Measurements from ENCODE around the gene CCDC146.
A peak's percentile ranks its signal among the peaks of the same experiment; 100 is the strongest.

Gene CCDC146

DNA sequence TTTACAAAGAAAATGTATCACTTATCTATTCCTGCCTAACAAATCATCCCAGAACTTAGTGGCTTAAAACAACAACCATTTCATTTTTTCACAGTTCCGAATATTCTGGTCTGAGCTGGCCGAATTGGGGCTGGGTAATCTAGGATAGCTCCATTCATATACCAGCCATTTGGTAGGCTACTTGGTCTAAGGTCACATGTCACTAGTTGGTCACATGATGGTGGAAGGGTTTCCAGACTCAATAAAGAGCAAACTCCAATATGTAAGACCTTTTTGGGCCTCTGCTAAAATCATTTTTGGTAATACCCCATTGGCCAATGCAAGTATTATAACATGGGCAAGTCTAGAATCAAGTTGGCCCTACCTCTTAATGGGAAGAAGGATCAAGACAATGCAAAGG lies 132.5 kb downstream of the CCDC146 start:
- peak overlapping the region in 2 of 3 experiments; percentile 51 to 57 for H3K27ac Mint-ChIP-seq
- TF ChIP-seq, protein P1, sequence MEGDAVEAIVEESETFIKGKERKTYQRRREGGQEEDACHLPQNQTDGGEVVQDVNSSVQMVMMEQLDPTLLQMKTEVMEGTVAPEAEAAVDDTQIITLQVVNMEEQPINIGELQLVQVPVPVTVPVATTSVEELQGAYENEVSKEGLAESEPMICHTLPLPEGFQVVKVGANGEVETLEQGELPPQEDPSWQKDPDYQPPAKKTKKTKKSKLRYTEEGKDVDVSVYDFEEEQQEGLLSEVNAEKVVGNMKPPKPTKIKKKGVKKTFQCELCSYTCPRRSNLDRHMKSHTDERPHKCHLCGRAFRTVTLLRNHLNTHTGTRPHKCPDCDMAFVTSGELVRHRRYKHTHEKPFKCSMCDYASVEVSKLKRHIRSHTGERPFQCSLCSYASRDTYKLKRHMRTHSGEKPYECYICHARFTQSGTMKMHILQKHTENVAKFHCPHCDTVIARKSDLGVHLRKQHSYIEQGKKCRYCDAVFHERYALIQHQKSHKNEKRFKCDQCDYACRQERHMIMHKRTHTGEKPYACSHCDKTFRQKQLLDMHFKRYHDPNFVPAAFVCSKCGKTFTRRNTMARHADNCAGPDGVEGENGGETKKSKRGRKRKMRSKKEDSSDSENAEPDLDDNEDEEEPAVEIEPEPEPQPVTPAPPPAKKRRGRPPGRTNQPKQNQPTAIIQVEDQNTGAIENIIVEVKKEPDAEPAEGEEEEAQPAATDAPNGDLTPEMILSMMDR (IDR thresholded peaks at IDR 0.05; ENCODE audit: unreplicated experiment in 3 of 3): no peak

DNA sequence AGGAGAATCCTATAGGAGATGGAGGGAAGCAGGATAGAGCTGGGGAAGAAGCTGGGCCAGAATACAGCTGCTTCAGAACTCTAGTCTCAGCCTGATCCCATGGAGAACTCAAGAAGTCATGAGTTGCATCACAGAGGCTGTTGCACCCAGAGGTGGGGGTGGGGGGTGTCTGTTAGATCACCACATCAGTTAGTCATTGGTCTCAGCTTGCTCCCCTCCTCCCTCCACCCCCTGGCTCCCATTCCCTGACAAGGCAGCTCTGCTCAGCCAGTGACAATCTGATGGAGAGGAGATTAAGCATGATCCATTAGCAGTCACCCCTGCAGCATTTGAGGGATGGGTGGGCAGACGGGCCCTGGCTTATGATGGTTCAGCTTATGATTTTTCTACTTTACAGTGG lies 135.6 kb downstream of the CCDC146 start:
- Mint-ChIP-seq H3K4me1 (peaks cover 29% of the 10 kb centered on the region), H3K27ac (peak overlapping the region in 2 of 3 experiments; percentile 4 to 73), H3K9me3 (peaks cover 3% of the 10 kb centered on the region), H3K4me3 (no peak overlapping the region), H3K36me3 (ENCODE audit: low read depth) (peaks cover 12% of the 10 kb centered on the region), H3K27me3 (ENCODE audit: low read depth) (no peaks in the 10 kb centered on the region)
- TF ChIP-seq, protein P1 (IDR thresholded peaks at IDR 0.05; ENCODE audit: unreplicated experiment in 3 of 3): no peak

More for the DNA sequence above, 132.5 kb downstream of the CCDC146 start:
- peaks cover 28% of the 10 kb centered on the region for H3K4me1 Mint-ChIP-seq
- H3K27me3 Mint-ChIP-seq (ENCODE audit: low read depth): peaks cover 4% of the 10 kb centered on the region
- no peak overlapping the region for H3K4me3 Mint-ChIP-seq
- peaks cover 5% of the 10 kb centered on the region for H3K36me3 Mint-ChIP-seq (ENCODE audit: low read depth)
- no peaks in the 10 kb centered on the region for H3K9me3 Mint-ChIP-seq

DNA sequence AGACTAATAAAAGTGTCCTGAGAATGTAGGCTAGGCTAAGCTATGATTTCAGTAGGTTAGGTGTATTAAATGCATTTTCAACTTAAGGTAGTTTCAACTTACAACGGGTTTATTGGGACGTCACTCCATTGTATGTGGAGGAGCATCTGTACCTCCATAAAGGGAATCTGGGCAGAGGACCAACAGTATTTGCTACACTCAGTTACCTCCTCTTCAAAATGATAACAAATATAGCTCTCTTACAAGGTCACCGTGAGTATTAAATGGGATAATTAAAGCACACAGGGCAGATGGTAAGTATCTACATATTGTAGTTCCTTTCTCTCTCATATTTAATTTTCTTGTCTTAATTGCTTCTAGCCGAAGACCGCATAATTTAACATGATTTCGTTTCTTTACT lies 136.2 kb downstream of the CCDC146 start:
- peak overlapping the region in 1 of 3 experiments; percentile 73 for H3K27ac Mint-ChIP-seq
- peaks cover 12% of the 10 kb centered on the region for H3K36me3 Mint-ChIP-seq (ENCODE audit: low read depth)
- no peak overlapping the region for H3K4me3 Mint-ChIP-seq
- TF ChIP-seq, protein P1 (IDR thresholded peaks at IDR 0.05; ENCODE audit: unreplicated experiment in 3 of 3): no peak
- peaks cover 27% of the 10 kb centered on the region for H3K4me1 Mint-ChIP-seq
- no peaks in the 10 kb centered on the region for H3K27me3 Mint-ChIP-seq (ENCODE audit: low read depth)
- H3K9me3 Mint-ChIP-seq: peaks cover 3% of the 10 kb centered on the region

DNA sequence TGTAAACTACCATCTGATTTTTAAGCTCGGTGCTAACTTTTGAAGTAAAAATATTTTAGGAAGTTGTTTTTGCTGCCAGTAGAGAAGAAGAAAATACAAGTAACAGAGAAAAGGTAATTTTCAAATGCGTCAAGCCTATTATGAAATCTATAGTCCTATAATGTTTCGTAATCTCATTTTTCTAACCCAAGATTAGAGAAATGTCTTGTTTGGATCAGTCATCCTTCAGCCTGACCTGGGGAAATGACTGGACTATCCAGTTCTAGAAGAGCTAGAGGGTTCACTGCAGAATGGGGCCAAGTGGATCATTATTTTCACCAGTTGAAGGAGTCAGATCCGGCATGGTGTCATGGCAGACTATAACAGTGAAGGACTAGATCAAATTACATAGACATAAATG lies 139.9 kb downstream of the CCDC146 start:
- no peaks in the 10 kb centered on the region for H3K27me3 Mint-ChIP-seq (ENCODE audit: low read depth)
- H3K9me3 Mint-ChIP-seq: peaks cover 3% of the 10 kb centered on the region
- H3K36me3 Mint-ChIP-seq (ENCODE audit: low read depth): peaks cover 12% of the 10 kb centered on the region
- H3K4me1 Mint-ChIP-seq: peaks cover 15% of the 10 kb centered on the region
- H3K27ac Mint-ChIP-seq: no peak overlapping the region
- TF ChIP-seq, protein P1 (IDR thresholded peaks at IDR 0.05; ENCODE audit: unreplicated experiment in 3 of 3): no peak
- no peak overlapping the region for H3K4me3 Mint-ChIP-seq

DNA sequence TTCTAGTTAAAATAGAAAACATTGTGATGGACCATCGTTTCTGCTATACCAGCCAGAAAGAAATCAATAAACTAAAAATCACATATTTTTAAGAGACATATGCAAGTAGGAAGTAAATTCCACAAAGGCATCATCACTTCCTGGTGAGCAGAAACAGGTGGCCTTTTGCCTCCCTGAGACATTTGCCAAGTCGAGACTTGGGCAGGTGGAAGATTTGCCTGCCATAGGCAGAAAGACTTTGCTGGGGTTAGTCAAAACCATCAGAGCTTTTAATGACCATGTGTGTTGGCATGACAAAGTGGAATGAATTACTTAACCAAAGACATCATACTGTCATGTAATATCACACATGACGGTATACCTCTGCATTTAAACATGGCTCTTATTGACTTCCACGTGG lies 143.3 kb downstream of the CCDC146 start:
- H3K36me3 Mint-ChIP-seq (ENCODE audit: low read depth): peaks cover 20% of the 10 kb centered on the region
- H3K27ac Mint-ChIP-seq: no peak overlapping the region
- H3K27me3 Mint-ChIP-seq (ENCODE audit: low read depth): no peaks in the 10 kb centered on the region
- no peak overlapping the region for H3K4me3 Mint-ChIP-seq
- peaks cover 9% of the 10 kb centered on the region for H3K9me3 Mint-ChIP-seq
- peaks cover 7% of the 10 kb centered on the region for H3K4me1 Mint-ChIP-seq
- TF ChIP-seq, protein P1 (IDR thresholded peaks at IDR 0.05; ENCODE audit: unreplicated experiment in 3 of 3): no peak

DNA sequence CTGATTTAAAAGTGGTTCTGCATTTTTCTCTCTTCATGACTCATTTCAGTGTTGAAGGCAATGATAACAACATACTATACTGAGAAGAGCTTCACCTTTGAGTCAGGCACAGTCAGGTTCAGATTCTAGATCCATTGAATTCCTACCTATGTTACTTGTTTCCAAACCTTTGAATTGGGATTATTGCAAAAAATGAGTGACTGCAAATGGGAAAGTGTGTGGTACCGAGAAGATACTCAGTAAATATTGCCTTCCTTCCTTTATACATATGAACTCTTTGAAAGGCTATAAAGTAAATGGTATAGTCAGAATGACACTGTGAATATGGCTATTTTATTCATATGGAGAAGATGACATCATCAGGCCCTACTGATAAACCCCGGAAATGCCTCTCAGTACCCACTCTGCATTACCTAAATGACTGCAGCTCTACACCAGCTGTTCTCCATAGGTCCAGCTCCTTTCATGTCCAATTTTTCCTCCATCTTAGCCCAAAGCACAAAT lies 143.9 kb downstream of the CCDC146 start:
- no peak overlapping the region for H3K4me3 Mint-ChIP-seq
- H3K9me3 Mint-ChIP-seq: peaks cover 9% of the 10 kb centered on the region
- H3K36me3 Mint-ChIP-seq (ENCODE audit: low read depth): peaks cover 20% of the 10 kb centered on the region
- H3K27me3 Mint-ChIP-seq (ENCODE audit: low read depth): no peaks in the 10 kb centered on the region
- H3K4me1 Mint-ChIP-seq: peaks cover 7% of the 10 kb centered on the region
- TF ChIP-seq, protein P1 (IDR thresholded peaks at IDR 0.05; ENCODE audit: unreplicated experiment in 3 of 3): no peak
- no peak overlapping the region for H3K27ac Mint-ChIP-seq
